ENCODE results near the gene KAZN.

The KAZN gene

DNA sequence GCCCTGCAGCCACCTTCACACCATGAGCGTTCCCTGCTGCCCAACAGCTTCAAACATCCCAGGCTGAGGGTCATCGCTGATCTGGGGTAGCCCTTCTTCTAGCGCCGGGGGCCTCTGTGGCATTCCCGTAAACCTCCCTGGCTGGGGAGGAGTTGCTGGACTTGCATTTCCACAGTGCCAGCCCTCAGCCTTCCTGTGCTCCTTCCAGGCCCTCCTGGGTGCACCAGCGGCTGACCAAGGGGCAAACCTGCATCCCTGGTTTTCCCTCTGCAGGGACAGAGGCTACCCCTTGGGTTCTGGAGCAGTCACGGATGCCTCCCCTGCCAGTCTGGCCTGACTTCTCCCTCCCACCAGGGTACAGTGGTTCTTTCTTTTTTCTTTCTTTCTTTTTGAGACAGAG, 336.4 kb downstream of the KAZN start:
- no peak for DNase-seq (ENCODE audit: low spot score)

DNA sequence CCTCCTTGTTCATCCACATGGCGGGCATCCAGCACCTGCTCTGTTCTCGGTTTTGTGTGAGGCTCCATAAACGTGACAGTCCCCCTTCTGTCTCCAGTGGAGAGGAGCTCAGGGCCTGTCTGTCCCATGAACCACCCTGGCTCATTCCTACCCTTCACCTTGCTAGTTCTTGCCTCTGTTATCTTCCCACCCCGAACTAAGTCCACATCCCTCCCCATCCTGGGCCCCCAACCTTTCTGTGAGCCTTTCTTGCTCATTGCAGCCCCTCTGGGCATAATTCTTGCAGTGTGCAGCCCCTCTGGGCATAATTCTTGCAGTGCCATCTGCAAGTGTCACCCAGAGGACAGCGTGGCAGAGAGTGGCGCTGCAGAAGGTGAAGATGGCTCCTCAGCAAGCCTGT, 338.3 kb downstream of the KAZN start:
- no peak for DNase-seq (ENCODE audit: low spot score)

DNA sequence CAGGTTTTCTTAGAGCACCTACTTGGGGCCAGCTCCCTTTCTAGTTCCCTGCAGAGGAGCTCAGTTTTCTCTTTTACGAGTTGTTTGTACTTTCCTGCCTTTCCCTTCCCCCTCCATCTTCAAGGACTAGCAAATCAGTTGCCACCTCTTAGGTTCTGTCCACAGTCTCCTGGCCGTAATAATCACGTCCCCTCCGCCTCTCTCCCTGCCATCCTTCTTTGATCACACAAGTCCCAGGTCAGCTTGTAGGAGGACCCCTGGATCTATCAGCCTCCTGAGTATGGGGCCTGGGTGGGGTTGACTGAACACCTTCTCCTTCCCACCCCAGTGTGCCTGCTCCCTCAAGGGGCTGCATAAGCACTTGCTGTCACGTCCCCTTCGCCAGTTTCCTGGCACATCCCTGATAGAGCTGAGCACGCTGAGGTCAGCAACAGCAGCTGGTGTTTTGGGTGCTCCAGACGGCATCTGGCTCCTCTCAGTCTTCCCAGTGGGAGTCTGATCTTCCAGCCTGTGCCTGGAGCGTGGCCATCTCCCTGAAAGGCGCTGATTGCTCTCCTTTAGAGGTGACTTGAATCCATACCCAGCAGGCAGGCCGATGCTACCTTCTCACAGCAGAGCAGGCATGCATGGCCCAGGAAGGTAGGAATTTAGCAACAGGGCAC, 338.9 kb downstream of the KAZN start:
- DNase-seq (ENCODE audit: low spot score), result no peak

DNA sequence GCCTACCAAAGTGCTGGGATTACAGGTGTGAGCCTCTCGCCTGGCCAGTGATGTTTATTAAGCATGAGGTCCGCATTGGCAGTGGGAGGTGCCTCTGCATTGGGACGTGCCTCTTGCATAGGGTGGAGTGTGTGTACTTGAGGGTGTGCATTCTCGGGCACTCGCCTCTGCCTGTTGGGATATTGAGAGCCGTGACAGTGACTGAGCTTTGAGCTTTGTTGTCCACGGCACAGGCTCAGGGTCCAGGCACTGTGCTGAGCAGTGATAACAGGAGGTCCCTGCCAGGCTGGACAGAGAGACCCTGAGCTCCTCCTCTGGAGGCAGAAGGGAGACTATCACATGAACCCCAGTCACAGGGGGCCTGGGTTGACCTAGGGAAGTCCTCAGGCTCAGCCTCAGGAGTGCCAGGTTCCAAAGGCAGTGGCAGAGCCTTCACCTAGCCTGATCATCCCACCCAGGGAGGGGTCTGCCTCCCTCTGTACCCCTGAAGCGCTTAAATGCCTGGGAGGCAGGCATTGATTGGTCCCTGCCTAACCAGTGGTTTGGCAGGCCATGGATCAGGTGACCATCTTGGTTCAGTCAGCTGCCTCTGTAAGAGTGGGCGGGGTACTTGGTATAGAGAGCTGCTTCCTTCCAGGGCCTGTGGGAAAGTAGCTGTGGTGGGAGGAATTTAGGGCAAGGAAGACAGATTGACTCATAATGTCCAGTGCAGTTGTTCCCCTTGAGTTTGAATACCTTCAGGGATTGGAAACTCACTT, 341.2 kb downstream of the KAZN start:
- peak; percentile 72 for DNase-seq (ENCODE audit: low spot score)

DNA sequence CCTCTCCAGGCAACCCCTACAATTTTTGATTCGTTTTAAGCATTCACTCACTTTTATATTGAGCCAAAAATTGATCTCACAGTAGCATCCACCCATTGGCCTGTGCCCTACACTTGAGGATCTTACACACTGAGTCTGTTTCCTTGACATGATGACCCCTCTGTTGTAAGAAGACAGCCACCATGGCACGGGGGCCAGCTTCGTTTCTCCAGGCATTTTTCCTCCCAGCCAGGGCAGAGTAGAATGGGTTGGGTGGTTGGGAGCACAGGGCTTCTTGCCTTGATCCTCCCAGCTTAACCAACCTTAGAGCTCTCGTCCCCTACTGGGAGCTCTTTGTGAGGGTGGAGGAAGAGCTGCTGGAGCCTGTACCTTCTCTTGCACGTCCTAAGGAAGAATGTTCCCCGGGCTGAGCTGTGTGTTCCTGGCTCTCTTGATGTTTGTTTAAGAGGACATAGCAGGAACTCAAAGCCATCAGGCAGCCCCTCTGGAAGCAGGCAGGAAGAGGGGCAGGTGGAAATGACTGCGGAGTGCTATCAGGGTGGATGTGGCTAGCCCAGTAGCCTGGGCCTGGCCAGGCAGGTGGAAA, 341.9 kb downstream of the KAZN start:
- no peak for DNase-seq (ENCODE audit: low spot score)

DNA sequence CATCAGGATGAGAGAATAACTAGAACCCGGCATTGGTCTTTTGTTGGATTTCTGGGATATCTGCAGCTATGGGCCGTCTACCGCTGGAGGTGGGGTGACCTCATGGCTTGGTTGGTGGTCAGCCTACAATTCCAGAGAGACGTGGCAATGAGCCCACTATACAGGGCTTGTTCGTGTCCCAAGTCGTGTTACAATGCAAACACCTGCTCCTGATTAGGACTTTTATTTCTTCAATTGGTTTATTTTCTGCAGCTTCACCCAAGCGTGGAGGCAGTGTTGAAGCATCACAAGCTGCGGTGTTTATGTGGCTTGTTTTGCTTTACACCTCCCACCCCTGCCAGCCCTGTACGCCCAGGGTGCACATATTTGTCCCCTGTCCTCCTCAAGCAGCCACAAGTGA, 343.4 kb downstream of the KAZN start:
- DNase-seq (ENCODE audit: low spot score), result no peak

DNA sequence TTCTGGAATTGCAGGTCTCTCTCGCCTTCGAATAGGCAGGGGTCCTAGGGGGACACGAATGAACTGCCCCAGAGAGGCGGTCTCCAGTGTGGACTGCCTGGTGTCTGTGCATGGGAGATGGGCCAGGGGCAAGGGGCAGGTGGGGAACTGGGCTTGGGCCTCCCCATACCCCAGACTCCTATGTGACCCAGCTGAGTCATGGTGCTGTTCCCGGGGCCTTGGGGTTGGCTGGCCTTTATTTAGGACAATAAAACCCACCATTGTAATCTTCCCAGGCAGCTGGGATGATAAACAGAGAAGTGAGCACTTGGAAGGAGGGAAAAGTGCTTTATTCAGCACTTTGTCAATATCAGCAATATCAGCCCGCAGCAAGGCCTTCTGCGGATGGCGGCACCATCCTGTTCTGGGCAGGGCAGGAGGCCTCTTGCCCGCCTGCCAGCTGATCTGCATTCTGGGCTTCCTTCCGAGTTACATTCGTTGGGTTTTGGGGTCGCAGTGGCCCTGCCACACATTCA, 346.0 kb downstream of the KAZN start:
- no peak for DNase-seq (ENCODE audit: low spot score)

DNA sequence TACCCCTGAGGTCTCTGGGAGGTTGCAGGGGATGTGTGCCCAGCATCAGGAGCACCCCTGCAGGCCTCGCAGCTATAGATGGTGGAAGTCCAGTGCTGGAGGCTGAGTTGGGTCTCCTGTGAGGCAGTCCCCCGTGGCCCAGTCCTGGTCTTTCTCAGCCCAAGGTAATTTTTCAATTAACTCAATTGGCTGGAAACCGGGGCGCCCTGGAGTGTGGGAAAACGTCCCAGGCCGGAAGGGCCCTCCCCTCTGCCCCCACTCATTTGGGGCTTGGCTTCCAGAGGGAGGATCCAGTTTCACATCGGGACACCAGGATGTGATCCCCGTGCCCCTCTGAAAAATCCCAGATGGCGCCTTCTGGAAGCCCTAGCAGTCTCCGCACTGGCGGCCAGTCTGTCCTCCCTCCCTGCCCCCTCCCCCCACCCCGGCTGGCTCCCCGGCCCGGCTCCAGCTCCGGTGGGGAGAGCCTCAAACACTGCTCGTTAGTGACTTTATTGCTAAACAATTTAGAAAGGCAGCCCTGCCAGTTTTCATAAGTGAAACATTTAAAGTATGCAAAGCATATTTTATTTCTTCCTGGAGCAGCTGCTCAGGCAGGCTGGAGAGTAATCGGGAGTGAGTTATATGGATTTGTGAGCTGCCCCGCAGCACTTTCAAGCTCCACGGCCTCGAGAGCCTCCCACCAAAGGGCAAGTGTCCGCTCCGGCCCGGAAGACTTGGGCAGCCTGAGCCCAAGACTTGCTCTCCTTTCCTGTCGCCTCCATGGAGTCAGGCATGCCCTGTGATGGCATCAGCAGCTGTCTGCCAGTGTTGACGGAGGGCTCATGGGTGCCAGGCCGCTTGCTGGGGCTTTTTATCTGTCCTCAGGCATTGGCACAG, 346.9 kb downstream of the KAZN start:
- DNase-seq (ENCODE audit: low spot score), result peak; percentile 90

DNA sequence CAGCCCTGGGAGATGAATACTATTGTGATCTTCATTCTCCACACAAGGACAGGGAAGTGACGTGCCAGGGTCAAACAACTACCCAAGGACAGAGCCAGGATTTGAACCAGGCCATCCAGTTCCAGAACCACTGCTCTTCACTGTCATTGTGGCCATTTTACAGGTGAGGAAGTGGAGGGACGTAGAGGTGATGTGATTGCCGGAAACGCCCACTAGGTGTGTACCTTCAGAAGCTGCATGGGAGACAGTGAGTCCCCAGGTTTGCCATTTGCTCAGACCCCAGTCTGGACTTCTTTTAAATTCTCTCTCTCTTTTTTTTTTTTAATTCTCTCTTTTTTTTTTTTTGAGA, 347.5 kb downstream of the KAZN start:
- no peak for DNase-seq (ENCODE audit: low spot score)

DNA sequence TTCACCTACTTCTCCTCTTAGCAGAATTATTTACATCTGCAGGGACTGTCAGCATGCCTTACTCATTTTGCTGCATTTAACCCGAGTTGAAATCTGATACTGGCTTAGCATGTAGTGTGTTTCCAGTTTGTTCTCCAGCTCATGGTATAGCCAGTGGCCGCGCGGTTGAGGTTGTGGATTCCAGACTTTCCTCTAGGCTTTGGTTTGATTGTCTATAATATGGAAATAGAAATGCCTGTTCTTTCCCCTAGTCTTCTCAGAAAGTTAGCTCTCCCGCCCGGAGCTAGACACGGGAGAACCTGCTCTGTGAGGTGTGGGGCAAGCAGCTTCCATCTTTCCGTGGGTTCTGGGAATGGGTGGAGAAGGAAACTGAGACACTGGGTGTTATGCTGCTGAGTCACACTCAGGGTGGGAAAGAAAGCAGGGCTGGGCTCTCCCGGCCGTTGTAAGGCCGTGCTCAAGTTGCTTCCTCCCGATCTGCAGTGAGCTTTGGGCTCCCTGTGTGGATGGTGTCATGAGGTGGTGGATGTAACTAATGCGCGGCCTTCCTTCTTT, 348.3 kb downstream of the KAZN start:
- no peak for DNase-seq (ENCODE audit: low spot score)

DNA sequence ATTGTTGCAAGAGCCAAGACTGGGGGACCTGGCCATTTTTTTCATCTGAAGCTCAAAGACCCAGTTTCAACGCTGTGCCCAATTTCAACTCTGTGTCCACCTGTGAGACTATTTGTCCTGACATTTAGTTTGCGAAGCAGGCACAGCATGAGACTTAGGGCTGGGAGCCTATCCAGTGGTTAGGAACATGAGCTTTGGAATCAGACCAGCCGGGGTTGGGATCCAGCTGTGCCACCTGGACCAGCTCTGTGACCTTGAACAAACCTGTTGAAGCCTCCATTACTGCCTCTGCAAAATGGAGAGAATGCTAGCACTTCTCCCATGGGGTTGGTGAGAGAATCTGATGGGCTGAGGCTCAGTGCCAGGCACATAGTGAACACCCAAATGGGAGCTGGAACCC, 348.9 kb downstream of the KAZN start:
- no peak for DNase-seq (ENCODE audit: low spot score)

DNA sequence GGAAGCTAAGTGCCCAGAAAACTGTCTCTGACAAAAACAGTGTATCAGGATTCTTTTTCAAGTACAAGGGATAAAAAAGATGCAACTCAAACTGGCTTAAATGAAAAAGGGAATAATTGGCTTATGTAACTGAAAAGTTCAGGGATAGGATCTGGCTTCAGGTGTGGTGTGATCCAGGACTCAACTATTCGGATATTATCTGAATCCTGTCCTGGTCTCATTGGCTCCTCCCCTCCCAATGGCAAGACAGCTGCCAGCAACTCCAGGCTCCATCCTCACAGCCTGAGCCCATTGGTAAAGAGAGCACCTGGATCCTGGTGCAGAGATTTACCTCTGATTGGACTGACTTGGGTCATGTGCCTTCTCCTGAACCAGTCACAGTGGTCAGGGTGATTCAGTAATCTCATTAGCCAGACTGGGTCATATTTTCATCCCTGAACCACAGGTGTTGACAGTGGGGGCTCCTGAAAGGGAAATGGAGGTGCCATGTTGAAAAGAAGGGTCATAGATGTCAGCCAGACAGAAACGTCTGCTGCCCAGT, 349.7 kb downstream of the KAZN start:
- no peak for DNase-seq (ENCODE audit: low spot score)

DNA sequence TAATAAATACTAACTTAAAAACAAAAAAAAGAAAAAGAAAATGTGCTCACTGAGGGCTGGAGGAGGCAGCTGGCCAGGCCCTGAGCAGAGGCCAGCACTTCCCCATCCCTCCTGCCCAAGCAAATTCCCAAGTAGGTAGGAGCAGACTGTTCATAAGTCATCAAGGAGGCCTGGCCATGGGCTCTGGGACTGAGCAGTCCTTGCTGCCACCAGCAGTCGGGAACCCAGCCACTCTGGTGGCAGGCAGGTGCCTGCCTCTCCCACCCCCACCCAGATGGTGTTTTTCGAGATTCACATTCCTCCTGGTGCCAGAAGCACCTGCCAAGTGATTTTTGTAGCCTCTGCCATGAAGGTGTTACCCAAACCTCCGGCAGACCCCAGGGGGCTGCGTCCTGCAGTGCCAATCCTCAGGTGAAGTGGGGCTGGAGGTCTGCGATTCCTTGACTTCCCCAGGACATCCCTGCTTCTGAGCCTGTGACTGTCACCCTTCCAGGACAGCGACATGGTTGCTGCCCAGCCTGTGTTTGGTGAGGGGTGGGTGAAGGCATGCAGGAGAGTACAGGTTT, 350.9 kb downstream of the KAZN start:
- peak; percentile 74 for DNase-seq (ENCODE audit: low spot score)

DNA sequence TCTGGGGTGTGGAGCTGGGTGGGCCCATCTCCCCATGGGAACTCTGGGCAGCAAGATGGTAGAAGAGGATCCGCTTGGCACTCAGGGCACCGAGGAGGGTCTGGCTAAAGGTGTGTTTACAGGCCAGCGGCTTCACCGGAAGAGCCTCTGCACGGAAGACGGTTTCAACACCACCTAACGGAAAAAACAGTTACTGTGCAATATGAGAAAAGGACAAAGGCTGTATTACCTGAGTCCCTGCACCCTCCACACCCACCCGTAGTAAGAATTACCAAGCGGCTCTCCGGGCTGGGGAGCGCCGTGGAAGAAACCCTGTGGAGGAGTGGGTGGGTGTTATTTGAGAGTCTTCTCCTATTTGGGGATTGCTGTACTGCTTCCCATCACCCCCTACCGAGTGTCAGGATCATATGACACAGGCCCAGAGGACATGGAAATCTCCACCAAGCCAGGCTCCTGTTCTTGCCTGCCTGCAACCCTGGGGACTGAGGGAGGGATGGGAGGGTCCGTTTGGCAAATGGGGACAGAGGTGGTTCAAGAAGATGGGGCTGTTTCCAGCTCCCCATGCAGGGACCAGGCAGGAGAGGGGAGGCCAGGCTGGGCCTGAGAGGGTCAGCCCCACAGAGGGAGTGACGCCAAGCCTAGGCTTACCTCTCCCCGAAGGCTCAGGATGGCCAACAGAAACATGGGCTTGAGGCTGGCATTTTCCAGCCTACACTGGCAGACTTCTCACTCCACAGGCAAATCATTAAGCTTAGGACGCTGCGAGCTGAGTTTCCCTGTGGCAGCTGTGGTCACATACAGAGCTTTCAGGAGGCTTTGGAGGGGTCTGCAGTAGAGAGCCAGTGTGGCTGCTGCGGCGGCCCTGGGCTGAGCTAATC, 351.6 kb downstream of the KAZN start:
- DNase-seq (ENCODE audit: low spot score), result peak; percentile 61

DNA sequence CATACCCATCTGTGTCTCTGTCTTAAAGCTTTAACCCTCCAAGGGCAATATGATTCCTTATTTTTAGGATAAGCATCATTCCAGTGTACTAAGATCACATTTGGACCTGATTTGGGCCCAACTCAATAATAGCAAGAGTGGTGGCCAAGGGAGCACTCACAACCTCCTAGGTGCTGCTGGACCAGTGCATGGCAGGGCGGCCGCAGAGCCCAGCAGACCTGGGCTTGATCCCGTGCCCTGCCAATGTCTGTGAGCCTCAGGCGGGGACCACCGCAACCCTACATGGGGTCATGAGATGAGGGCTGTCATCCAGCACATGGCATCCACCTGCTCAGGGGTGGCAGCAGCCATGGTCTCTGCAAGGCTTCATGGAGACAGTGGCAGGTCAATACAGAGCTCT, 353.3 kb downstream of the KAZN start:
- no peak for DNase-seq (ENCODE audit: low spot score)

DNA sequence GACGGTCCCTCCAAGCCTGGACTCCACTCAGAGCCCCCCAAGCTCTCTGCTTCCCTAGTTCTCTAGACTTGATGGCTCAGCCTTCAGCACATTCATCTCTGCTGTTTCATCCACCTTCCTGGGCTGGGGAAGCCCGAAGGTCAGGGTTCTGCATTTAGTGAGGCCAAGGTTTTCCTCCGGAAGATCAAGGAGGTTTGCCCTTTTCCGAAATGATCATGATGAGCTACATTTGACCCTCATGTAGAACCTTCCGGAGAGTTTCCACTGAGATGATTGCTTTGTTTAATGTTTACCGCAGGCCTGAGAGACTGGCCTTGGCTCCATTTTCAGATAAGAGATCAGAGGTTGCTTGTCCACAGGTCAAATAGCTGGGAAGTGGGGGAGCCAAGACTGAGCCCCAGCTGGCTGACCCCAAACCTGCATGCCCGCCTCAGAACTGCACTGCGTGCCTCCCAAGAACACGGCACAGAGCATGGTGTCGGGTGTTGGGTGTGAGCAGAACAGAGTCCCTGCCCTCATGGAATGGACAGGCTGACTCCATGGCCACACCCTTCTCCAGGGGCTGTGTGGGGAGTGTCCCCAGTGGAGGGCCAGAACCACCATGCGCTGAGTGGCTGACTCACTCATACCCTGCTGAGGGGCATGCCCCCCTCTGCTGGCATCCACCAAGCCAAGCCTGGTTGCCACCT, 354.3 kb downstream of the KAZN start:
- no peak for DNase-seq (ENCODE audit: low spot score)

DNA sequence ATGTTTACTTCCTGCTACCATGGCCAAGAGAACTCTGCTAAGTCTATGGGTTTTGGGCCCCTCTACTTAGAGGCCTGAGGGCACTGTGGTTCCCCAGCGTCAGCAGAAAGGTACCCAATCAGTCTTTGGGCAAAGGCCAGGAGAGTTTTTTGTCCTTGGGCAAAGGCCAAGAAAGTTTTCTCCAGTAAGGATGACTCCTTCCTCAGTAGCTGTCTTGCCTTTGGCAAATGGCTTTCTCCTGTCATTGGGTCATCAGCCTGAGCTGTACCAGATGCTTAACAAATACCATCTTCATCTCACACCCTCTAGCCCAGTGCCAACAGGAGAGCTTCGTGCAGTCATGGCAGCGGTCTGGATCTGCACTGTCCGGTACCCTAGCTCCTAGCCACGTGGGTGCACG, 355.7 kb downstream of the KAZN start:
- no peak for DNase-seq (ENCODE audit: low spot score)

DNA sequence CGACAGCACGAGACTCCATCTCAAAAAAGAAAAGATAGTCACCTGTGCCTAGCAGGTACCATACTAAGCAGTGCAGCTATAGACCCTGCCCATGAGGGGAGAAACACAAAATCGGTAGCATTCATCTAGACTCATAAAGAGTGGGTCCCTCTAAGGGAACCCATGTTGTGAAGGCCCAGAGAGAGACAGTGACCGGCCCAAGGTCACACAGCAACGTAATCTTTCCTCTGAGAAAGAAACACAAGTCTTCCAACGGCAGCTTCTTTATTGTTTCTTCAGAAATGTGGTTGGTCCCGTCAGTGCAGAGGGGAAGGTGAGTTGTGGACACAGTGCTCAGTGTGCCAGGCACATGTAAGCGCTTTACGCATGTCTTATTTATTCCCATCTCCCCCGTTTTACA, 356.4 kb downstream of the KAZN start:
- no peak for DNase-seq (ENCODE audit: low spot score)

DNA sequence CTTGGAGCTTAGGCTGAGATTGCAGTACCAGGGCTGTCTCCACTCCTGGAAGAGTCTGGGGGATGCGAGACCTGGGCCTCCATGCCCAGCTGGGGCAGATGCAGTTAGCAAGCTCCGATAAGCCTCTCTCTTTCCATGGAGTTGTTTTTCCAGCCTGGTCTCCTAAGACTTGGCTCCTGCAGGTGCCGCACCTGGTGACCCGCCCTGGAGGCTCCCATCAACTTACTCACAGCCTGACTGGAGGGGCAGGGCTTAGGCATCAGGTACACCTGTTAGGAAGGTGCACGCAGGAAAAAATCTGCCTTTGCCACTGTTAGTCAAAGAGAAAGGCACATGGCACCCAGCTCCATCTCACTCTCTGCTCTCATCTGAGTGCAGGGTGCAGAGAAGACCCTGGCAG, 356.9 kb downstream of the KAZN start:
- DNase-seq (ENCODE audit: low spot score), result no peak

DNA sequence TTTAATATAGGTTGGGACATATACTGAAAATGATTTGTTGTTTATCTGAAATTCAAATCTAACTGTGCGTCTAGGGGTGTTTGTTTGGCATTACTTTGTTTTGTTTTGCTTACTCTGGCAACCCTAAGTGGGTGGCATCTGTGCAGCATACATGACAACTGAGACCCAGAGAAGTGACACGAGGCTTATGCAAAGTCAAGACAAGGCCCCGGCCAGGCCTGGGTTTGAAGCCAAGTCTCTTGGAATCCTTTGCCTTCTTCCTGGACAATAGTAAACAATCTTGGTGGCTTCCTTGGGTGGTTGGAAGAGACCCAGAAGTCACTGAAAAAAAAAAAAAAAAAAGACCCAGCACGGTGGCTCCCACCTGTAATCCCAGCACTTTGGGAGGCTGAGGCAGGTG, 357.5 kb downstream of the KAZN start:
- DNase-seq (ENCODE audit: low spot score), result no peak
